ENCODE measurements around the gene KSR2. TPM values are rescaled to one million over a fixed set of nuclear protein-coding genes. Genes with fewer than 3 reads are reported as not detected.

KSR2 gene
- total RNA-seq, 1 experiment from 2014 or later, result 1.3 TPM

- Histone ChIP-seq H3K14ac (ENCODE audit: insufficient read depth, low read length) (no peak overlapping the region), H3K4me2 (ENCODE audit: insufficient read depth, insufficient read length, low read length) (no peak overlapping the region), H3K56ac (ENCODE audit: insufficient read length, low read depth, low read length) (no peak overlapping the region), H4K20me1 (ENCODE audit: control insufficient read depth, insufficient read depth, insufficient read length) (no peaks in the 10 kb centered on the region), H2BK120ac (ENCODE audit: low read depth, low read length, poor library complexity, severe bottlenecking) (no peak overlapping the region), H3K9ac (ENCODE audit: extremely low read depth, insufficient read length, low read length) (no peak overlapping the region), H3K9me3 (ENCODE audit: control insufficient read depth, low read depth, low read length) (no peaks in the 10 kb centered on the region), H3K79me2 (ENCODE audit: insufficient read depth, low read length) (no peaks in the 10 kb centered on the region), H4K8ac (replicated peaks; ENCODE audit: insufficient read length, low read depth, low read length) (no peak overlapping the region), H4K5ac (ENCODE audit: insufficient read length, low read depth, low read length) (no peak overlapping the region), H4K91ac (ENCODE audit: insufficient read length, low read depth, low read length) (no peak overlapping the region), H2AK5ac (ENCODE audit: insufficient read length, low read length) (no peak overlapping the region), H3K18ac (ENCODE audit: insufficient read length, low read depth, low read length) (no peak overlapping the region), H3K79me1 (ENCODE audit: insufficient read depth, low read depth, low read length, poor library complexity, severe bottlenecking) (no peaks in the 10 kb centered on the region), H3K27ac (ENCODE audit: insufficient read length, low read depth, low read length) (no peak overlapping the region), H3K23ac (ENCODE audit: insufficient read length, low read depth, low read length) (no peak overlapping the region), H2BK20ac (ENCODE audit: low read depth, low read length, poor library complexity, severe bottlenecking) (no peak overlapping the region), H3K4me1 (ENCODE audit: insufficient read depth, low read length) (peaks cover 4% of the 10 kb centered on the region; the same call in 1 of the 2 replicates), H2BK15ac (ENCODE audit: low read depth, low read length) (no peak overlapping the region), H2AFZ (ENCODE audit: low read length) (no peak overlapping the region), H3K27me3 (ENCODE audit: insufficient read depth, low read length) (no peaks in the 10 kb centered on the region), H3K23me2 (ENCODE audit: insufficient read length, low read depth, low read length, poor library complexity, severe bottlenecking) (no peaks in the 10 kb centered on the region), H2BK12ac (ENCODE audit: insufficient read length, low read depth, low read length) (no peak overlapping the region), H3K4ac (ENCODE audit: low read depth, low read length) (no peak overlapping the region), H3T11ph (ENCODE audit: low read length) (no peak overlapping the region), H2BK5ac (ENCODE audit: insufficient read length, low read length) (no peak overlapping the region)
- Mint-ChIP-seq H3K27me3 (ENCODE audit: low read depth) (peaks cover 4% of the 10 kb centered on the region; the same call in 1 of the 2 replicates), H3K4me3 (no peak overlapping the region), H3K36me3 (ENCODE audit: insufficient read depth in 1 of 3, low read depth in 3 of 3) (no peaks in the 10 kb centered on the region; a peak in 1 of 7 replicates), H3K27ac (no peak overlapping the region), H3K4me1 (peaks cover 23 to 35% of the 10 kb centered on the region in 2 experiments), H3K9me3 (no peaks in the 10 kb centered on the region)
- WGBS (ENCODE audit: extremely low coverage, insufficient read length, low lambda C conversion rate), result no CpG with 5 or more reads among the region's 6 CpGs
- TF ChIP-seq, protein P1, sequence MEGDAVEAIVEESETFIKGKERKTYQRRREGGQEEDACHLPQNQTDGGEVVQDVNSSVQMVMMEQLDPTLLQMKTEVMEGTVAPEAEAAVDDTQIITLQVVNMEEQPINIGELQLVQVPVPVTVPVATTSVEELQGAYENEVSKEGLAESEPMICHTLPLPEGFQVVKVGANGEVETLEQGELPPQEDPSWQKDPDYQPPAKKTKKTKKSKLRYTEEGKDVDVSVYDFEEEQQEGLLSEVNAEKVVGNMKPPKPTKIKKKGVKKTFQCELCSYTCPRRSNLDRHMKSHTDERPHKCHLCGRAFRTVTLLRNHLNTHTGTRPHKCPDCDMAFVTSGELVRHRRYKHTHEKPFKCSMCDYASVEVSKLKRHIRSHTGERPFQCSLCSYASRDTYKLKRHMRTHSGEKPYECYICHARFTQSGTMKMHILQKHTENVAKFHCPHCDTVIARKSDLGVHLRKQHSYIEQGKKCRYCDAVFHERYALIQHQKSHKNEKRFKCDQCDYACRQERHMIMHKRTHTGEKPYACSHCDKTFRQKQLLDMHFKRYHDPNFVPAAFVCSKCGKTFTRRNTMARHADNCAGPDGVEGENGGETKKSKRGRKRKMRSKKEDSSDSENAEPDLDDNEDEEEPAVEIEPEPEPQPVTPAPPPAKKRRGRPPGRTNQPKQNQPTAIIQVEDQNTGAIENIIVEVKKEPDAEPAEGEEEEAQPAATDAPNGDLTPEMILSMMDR (conservative IDR thresholded peaks at IDR 0.05), result no peak
- no peak for DNase-seq
Observed at GRCh38 chr12:117517219-117517739, 451.5 kb downstream of the KSR2 start.

Data from H9 (cell line).